Measurements from ENCODE around the gene WDR75.
"Not testable (repeated sequence)": the region's sequence is repeated elsewhere in the genome, so short reads cannot be mapped to it uniquely, and the experiment has no call there.

WDR75 gene

DNA sequence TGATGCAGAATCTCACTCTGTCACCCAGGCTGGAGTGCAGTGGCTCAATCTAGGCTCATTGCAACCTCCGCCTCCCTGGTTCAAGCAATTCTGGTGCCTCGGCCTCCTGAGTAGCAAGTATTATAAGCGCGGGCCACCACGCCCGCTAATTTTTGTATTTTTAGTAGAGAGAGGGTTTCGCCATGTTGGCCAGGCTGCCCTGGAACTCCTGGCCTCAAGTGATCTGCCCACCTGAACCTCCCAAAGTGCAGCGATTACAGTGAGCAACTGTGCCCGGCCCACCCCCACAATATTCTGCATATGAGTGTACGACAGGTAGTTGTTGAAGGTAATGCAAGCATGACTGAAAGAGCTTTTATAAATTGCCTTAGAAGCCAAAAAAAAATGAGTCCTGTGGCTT is 1.2 kb downstream of the WDR75 start:
- DNase-seq, result no peak

DNA sequence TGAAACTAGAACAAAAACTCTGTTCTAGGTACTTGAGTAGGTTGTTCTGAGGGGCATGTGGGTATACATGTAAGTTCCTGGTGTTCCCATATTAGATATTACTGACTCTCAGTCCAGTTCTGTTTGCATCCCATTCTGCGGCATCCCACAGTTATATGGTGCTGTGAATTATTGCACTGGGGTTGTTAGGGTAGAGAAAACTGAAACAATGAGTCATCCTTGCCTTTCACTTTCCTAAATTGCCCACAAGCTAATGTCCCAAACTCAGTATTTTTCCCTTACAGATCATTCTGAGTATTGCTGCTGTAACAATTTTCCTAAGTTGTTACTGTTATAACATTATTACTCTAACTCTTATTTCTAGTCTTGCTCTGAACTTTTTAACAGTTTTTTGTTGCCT is 3.0 kb downstream of the WDR75 start:
- no peak for DNase-seq

DNA sequence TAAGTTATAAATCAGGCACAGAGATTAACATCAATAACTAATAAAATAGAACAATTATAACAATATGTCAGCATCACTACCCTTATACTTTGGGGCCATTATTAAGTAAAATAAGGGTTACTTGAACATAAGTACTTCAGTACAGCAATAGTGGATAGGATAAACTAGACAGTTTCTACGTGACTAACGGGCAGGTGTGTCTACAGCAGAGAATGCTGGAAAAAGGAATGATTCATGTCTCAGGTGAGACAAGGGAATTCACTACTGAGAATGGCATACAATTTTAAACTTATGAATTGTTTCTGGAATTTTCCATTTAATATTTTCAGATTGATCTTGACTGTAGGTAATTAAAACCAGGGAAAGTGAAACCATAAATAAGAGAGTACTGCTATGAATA is 5.5 kb downstream of the WDR75 start:
- DNase-seq, result no peak

DNA sequence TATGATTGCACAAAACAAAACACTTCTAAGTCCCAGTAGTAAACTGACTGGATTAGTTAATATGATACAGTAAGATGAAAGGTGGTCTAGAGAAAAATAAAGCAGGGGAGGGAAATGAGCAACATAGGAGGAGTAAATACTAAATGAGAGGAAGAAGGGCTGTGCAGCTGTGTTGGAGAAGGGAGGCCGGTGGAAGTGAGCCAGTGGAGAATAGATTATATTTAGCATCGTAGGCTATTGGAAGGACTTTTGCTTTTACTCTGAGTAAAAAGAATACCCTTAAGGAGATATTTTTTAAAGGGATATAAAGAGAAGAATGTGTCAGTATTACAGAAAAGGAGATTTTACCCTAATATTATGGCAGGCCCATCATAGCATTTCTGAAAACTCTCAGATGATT is 12.7 kb downstream of the WDR75 start:
- no peak for DNase-seq

DNA sequence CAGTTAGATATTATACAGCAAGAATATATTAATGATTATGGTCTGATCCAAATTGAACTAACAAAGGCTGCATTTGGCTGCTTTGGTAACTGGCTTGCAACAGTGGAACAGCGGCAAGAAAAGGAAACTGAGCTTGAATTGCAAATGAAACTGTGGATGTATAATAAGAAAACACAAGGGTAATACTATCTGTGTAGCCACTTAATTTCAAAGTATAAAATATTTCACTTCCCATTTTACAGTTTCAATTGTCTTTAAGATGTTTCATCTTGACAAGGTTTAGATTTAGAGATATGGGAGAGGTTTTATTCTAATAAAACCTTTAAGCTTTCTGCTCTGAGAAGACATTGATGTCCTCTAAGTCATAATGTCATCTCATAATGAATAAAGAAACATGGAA is 23.8 kb downstream of the WDR75 start:
- DNase-seq, result no peak

DNA sequence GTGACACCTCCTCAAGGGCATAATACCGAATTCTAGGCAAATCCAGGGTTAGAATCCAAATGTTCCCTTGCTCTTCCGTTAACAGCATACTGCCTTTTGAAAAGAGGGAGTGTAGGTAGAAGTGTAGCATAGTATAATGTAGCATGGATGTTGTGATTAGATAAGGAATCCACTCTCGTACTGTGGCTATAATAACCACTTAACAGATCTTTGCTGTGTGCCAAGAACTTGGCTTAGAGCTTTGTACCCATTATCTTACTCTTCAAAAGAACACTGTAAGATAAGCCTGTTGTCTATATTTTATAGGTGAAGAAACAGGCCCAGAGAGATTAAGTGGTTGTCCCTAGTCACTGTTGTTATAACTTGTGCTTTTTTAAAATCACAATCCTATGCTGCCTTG is 24.2 kb downstream of the WDR75 start:
- DNase-seq, result no peak

DNA sequence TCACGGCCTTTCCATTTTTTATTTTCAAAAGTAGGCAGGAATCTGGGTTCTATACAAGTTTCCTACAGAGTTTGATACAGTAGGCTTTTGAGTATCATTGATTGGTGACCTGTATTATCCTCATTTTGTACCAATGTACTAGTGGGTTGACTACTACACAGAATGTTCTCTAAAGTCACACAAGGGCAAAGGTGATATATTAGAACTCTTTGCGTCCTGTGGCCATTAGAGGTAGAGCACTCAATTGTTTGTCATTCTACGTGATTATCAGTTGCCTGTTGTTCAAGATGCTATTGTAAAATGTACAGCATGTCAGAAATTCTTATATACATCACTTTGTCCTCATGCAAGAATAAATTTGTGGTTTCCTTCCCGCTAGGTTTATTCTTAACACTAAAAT is 24.8 kb downstream of the WDR75 start:
- DNase-seq, result no peak

DNA sequence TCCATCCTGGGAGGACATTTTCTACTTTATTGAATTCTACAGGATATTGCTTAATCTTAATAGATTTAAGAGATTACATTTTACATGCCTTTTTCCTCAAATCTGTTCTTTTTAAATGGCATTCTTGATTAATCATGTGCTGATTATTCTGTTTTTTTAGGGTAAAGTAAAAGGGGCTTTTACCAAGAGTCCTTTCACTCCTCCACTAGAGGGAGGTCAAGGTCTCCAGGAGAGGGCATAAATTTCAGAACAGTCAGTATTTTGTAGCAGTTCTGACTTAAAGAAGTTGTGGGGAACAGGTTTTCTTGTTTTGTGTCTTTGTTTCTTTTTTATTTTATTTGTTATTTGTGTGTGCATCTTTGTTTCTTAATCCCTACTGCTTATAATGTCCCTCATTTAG is 25.4 kb downstream of the WDR75 start:
- DNase-seq, result peak in 1 of 2 donors; percentile 22

DNA sequence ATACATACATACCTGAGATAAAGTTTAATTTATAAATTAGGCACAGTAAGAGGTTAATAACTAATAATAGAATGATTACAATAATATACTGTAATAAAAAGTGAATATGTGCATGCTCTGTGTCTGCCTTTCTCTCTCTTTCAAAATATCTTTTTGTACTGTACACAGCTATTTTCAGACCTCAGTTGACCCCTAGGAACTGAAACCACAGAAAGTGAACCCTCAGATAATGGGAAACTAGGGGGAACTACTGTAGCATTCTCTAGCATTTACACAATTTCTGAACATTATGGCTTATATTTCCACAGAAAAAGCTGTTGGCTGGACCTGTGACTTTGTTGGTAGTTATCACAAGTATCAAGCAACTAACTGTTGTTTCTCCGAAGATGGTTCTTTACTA is 25.9 kb downstream of the WDR75 start:
- DNase-seq, result no peak

DNA sequence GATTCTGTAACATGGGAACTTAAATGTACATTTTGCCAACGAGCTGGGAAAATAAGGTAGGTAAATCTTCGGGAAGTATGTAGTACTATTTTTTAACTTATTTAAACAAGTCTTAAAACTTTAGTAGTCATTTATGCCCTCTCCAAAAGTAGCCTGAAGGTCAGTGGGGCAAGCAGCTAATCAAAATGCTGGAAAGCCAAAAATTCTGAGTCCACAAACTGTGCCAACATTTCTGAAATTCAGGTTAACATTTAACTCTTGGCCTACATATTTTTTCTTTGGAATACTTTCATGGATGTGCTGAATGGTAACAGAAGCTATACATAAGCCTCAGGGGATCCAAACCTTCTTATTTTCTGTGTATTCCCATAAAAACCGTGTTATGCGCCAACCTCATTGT is 26.3 kb downstream of the WDR75 start:
- DNase-seq, result no peak

DNA sequence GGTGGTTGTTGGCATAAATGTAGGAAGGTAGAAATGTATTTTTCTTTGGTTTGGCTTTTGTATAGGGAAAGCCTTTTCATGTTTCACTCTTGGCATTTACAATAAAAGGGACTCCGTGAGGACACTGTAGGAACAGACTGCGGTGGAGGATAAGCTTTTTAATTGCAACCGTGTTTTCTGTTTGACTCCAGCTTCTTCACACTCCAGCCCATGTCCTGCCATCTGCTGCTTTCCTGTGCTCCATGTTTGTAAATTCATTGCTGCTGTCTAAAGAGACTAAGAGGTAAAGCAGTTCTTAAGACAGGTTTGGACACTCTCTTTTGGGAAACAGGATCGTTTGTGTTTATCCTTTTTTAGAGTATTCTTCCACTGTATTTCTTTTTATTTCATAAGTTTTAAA is 33.3 kb downstream of the WDR75 start:
- DNase-seq, result no peak

DNA sequence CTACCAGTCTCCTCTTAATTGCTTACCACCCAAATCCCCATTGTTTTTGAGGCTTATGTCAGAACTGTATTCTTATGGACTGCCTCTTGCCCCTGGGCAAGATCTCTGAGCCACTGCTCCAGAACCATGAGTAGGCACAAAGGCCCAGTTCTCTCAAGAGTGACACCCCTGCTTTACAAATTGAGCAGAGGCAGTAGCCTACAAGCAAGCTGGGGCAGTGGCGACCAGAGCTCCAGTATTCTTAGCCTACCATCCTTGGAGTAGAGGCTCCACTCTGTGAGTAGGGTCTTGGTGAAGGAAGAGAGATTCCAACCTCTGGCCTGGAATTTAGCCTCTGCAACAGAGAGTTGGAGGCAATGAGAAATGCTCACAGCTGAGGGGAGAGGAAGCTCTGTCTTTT is 36.5 kb downstream of the WDR75 start:
- DNase-seq, result no peak

DNA sequence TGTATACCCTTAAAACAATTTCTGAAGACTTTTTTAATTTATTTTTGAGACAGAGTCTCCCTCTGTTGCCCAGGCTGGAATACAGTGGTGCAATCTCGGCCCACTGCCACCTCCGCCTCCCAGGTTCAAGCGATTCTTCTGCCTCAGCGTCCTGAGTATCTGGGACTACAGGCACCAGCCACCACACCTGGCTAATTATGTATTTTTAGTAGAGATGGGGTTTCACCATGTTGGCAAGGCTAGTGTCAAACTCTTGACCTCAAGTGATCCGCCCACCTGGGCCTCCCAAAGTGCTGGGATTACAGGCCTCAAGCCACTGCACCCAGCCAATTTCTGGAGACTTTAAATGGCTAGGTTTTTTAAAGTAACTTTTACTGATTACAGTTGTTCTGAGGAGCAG is 37.0 kb downstream of the WDR75 start:
- not testable (repeated sequence) for DNase-seq

DNA sequence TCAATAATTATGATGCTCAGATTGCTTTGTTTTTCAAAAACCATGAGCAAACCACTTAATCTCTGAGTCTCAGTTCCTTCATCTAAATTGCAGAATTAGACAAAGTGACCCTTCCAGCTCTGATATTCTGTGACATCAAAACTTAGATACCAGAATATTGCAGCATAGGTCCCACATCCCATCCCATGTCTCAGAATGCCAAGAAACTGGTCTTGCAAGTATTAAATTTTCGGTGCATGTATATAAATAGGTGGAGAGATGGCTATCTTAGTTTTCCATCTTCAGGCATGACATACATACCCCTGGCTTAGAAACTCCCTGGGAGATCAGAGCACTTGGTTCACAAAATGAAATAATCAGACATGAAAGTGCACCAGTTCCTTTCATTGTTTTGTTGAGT is 39.8 kb downstream of the WDR75 start:
- DNase-seq, result no peak

DNA sequence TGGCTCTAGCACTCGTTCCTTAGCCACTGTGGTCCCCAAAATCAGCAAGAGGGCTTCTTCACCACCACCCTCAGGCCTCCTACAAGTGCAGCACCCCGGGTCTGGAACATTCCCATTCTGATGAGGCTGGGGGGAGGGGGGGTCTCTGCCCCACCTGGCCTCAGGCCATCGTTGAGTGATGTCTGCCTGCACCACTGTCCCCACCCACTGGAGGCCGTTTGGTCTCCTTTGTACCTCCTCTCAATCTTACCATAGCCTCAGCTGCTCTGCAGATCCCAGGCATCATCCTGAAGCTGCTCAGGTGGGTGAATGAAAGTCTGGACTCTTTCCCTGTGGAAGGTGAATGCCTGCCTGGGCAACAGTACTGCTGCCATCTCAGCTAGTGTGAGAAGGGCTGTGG is 42.3 kb downstream of the WDR75 start:
- DNase-seq, result no peak

DNA sequence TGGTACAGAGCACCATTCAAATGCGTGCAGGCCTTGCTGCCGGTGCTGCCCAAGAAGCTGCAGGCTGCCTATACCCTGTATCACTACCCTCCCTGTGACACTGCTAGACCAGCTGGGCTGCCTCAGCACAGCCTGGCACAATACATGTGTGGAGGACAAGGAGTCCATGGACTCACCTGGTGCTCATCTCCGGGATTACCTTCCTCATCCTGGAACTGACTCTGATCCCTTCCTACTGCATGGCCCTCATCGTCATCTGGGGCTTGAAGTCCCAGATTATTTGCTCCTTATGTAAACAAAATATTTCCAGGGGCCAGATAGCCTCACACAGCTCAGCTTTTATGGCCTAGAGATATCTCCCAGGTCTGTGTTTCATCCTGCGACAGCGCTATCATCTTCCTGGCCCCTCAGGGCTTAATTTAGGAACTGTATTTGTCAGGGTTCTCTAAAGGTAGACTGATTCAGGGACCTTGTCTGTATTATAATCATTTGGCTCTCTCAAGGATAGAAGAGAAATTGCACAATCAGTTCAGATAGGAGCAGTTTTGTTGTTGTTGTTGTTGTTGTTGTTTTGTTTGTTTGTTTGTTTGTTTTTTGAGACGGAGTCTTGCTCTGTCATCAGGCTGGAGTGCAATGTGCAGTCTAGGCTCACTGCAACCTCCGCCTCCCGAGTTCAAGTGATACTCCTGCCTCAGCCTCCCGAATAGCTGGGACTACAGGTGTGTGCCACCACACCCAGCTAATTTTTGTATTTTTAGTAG is 42.9 kb downstream of the WDR75 start:
- DNase-seq, result no peak

DNA sequence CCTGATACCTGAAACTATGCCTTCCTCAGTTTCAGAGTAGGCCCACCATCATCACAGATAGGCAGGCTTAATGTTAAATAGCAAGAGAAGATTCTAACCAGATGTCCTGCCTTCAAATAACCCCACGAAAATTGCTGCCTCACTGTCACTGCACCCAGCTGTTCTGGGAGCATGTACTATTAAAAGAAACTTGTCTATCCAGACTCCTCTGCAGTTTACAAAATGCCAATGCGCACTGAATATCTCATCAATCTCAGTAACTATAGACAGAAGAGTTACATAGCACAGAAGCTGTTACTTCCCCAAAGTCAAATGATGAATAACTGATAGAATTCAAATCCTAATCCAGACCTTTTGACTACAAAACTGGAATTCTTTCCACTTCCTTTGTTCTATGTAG is 43.9 kb downstream of the WDR75 start:
- no peak for DNase-seq

DNA sequence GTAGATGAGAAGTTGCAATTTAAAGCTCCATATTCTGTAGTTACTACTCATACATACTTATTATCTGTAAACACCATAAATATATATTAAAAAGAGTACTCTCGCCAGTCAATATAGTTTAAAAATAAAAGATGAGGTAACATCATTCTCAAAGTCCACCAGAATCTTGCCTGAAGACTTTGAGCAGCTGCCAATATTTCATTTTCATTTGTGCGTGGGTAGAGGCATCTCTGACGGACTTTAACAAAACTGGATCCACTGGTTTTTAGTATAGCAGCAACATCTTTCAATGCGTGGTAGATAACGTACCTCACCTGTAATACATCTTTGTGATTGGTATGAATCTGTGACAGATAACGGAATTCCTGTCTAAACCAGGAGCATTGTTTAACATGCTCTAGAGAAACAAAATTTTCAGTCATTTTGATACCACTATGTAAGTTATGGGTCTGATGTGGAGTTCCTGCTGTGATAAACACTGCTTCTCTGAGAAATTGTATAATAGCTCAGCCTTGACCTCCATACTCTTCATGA is 45.0 kb downstream of the WDR75 start:
- DNase-seq, result no peak

DNA sequence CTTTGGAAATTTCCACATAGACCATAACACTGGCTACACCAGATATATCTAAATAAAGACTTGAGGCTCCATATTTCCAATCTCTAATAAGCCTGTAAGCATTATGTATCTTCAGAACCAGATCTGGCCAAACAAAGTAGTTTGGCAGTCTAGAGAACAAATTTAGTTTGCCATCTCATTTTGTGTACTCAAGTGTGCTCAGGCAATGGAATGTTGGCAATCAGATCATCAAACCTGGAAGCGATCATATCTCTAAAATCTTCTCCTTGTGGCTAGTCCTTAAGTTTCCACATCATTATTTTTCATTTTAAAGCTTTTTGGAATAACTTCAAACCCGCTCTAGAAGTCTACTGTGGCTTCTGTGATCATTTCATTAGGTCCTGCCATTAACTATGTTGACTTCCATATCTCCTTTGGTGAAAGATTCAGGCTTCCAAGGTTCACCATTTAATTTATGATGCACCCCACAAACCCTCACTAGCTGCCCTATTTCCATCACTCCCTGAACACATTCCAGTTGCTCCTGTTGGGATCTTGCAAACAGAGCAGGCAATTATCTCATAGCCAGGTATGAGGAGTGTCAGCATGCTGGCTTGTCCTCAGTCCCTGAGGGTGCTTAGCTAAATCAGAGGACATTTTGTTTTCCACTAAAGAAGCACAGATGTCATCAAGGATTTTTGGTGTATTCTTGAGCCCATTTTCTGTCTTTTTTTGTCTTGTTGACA is 46.2 kb downstream of the WDR75 start:
- DNase-seq, result no peak

DNA sequence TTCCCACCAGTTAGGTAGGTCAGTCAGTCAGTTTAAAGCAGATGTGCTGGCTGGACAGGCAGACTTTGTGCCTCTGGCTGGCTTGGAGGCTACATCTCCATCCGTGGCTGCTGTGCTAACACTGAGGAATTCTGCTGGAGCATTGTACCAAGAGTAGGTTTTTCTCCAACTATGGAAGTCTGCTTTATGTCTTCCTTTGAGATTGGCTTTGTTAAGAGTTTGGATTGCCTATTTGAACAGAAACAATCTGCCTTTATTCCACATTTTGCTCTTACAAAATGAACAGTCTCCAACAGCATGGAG is 46.7 kb downstream of the WDR75 start:
- DNase-seq, result no peak

DNA sequence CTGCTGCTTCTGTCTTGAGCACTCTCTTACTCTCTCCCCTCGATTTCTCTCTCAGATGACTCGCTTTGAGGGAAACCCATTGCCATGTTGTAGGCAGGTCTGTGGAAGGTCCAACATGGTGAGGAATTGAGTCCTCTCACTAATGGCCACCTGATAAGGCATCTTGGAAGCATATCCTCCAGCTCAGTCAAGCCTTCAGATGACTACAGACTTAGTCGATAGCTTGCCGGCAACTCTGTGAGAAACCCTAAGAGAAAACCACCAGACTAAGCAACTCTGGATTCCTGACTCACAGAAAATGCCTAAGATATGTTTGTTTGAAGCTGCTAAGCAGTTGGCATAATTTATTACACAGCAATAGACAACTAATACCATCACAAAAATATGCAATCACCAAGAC is 51.2 kb downstream of the WDR75 start:
- DNase-seq, result no peak

DNA sequence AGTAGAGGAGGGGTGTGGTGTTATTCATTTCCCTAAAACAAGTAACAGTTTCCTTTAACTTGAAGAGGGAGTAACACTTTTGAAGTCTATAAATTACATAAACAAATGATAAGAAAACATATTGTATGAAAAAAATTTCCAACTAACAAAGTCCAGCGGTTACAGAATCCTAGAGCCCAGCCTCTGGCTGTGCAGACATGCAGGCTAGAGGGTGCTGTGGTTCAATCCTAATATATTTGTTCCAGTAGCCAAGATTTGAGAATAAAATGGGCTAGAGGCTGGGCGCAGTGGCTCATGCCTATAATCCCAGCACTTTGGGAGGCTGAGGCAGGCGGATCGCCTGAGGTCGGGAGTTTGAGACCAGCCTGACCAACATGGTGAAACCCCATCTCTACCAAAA is 56.9 kb downstream of the WDR75 start:
- no peak for DNase-seq

DNA sequence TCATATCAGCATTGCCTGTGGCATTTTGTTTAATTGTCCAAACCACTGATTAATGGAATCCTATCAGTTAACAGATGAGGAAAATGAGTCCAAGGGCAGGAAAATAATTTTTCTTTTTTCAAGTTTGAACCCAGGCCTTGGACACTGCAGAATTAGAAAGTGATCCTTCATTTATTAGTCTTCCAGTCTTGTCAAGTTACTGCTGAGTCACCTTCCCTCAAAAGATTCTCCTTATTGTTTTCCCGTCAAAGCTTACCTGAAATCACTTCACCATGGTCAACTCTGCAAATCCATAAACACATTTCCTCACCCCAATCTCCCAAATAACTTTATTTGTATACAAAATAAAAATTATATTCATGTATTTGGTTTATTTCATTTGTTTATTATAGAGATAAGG is 57.9 kb downstream of the WDR75 start:
- DNase-seq, result no peak

DNA sequence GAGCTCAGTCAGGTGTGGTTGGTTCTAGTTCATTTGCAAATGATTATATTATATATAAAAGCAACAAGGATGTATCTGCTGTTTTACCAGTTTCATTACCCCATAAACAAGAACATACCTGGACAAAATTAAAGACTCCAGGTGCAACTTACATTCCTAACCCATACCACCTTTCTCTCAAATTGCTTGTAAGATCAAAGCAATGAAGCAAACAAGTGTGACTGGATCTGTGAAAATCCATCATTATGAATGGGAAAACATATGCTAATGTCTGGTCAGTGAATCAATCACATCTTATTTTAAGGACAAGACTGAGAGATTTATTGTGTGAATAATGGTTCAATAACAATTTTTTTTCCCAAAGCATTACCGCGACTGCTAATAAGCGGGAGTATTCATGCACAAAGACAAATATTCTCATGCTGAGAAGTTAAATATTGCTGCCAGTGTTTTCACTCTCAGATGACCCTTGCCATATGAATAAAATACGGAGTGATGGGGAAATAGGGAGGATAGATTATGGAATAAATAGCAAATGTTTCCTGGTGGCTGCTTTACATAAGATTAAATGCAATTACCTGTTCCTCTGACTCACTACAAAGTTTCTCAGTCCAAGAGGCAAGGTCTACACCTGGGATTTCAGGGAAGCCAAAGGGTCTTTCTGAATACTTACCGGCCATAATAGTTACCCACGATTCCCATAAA is 59.3 kb downstream of the WDR75 start:
- DNase-seq, result no peak
